Measurements from ENCODE around the gene ZNF385D.
A peak's percentile ranks its signal among the peaks of the same experiment; 100 is the strongest.

Gene ZNF385D

DNA sequence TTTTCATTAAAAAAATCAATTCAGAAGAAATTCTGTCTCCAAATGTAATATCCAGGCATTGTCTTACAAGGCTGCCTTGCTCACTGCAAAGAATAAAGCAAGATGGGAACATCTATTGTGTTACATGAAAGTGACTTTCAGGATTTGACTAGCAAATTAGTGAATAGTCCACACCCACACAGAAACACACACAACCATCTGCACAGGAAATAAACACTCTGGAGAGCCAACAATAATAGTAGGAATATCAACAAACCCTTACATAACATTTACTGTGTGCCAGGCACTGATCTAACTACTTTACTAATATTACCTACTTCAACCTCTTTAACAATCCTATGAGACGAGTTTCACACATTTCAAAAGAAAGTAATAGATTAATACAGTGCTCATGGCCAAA lies 28.9 kb upstream of the ZNF385D start:
- H3K4me3 ChIP-seq (ENCODE audit: low read depth, low read length) = no peak overlapping the region
- no peak for DNase-seq (ENCODE audit: low read depth)
- TF ChIP-seq, protein P1, sequence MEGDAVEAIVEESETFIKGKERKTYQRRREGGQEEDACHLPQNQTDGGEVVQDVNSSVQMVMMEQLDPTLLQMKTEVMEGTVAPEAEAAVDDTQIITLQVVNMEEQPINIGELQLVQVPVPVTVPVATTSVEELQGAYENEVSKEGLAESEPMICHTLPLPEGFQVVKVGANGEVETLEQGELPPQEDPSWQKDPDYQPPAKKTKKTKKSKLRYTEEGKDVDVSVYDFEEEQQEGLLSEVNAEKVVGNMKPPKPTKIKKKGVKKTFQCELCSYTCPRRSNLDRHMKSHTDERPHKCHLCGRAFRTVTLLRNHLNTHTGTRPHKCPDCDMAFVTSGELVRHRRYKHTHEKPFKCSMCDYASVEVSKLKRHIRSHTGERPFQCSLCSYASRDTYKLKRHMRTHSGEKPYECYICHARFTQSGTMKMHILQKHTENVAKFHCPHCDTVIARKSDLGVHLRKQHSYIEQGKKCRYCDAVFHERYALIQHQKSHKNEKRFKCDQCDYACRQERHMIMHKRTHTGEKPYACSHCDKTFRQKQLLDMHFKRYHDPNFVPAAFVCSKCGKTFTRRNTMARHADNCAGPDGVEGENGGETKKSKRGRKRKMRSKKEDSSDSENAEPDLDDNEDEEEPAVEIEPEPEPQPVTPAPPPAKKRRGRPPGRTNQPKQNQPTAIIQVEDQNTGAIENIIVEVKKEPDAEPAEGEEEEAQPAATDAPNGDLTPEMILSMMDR (conservative IDR thresholded peaks at IDR 0.05; ENCODE audit: low read depth, low read length) = no peak

DNA sequence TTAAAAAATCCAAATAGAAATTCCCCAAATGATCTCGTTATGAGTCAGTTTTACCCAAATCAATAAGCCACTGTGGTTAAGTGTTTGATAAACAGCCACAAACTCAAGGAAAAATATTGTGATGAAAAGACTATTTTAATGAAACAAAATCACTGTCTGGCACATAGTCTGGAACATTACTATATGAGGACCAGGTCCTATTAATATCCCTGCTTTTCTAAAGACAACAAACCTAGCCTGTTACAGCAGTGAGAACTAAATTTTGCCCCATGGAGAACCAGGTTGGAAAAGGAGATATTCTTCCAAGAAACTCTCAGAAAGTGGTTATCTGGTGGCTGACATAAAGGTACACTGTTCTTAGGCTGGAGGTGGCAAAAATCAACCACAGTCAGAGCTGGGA lies 27.7 kb upstream of the ZNF385D start:
- TF ChIP-seq, protein P1 (conservative IDR thresholded peaks at IDR 0.05; ENCODE audit: low read depth, low read length) = no peak
- DNase-seq (ENCODE audit: low read depth) = no peak
- no peak overlapping the region for H3K4me3 ChIP-seq (ENCODE audit: low read depth, low read length)

GRCh38 chr3:21777821-21778220 lies 26.8 kb upstream of the ZNF385D start:
- DNase-seq (ENCODE audit: low read depth) = no peak
- TF ChIP-seq, protein P1 (conservative IDR thresholded peaks at IDR 0.05; ENCODE audit: low read depth, low read length) = no peak
- no peak overlapping the region for H3K4me3 ChIP-seq (ENCODE audit: low read depth, low read length)

DNA sequence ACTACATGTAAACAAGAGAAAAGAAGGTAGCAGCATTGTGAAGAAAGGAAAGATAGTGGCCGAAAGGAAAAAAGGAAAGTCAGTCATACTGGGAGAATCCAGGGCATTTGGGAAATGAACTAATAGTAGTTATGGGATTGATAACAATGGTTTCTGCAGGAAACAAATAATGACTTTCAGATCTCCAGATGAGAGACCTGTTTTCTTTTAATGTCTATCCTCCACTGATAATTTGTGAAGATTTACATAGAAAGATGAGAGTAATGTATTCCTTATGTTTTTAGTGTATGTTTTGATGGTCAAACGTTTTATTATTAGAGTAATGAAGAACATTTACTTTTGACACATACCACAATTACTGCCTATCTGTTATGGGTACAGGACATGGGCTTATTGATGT lies 15.0 kb upstream of the ZNF385D start:
- no peak for DNase-seq (ENCODE audit: low read depth)
- TF ChIP-seq, protein P1 (conservative IDR thresholded peaks at IDR 0.05; ENCODE audit: low read depth, low read length) = no peak
- no peak overlapping the region for H3K4me3 ChIP-seq (ENCODE audit: low read depth, low read length)

DNA sequence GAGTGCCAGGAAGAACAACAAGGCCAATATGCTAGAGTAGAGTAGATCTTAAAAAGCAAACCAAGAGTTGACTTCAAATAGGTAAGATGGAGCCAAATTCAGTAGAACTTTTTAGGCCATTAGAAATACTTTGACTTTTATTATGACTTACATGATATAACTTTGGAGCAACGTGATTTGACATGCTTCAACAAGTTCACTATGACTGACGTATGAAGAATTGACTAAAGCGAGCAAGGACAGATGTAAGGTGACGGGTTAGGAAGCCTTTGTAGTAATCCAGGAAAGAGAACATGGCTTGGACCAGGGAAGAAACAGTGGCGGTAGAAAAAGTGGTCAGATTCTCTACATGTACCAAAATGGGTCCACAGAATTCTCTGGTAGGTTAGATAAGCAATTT lies 4.9 kb upstream of the ZNF385D start:
- TF ChIP-seq, protein P1 (conservative IDR thresholded peaks at IDR 0.05; ENCODE audit: low read depth, low read length) = no peak
- DNase-seq (ENCODE audit: low read depth) = no peak

DNA sequence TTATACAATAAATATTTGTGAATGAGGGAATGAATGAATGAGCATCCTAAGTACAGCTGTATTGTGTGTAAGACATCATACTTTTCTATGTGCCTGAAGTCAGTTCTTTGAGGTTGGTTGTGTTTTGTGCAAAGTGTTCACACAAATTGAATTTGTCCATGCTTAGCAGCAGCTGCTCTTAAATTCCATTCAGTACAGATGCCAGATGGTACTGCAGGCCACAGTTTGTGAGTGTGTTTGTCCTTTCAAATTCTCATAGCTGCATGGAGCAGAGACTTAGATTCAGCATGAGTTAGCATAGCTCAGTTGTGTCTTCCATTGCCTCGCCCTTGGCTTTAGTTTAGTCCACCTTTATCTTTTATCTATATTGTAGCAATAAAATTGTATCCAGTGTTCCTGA lies 3.8 kb upstream of the ZNF385D start:
- DNase-seq (ENCODE audit: low read depth) = no peak
- no peak overlapping the region for H3K4me3 ChIP-seq (ENCODE audit: low read depth, low read length)
- TF ChIP-seq, protein P1 (conservative IDR thresholded peaks at IDR 0.05; ENCODE audit: low read depth, low read length) = no peak

More for the DNA sequence above, 4.9 kb upstream of the ZNF385D start:
- no peak overlapping the region for H3K4me3 ChIP-seq (ENCODE audit: low read depth, low read length)

- TF ChIP-seq, protein P1 (conservative IDR thresholded peaks at IDR 0.05; ENCODE audit: low read depth, low read length) = peak; percentile 81
- H3K4me3 ChIP-seq (ENCODE audit: low read depth, low read length) = no peak overlapping the region
- DNase-seq (ENCODE audit: low read depth) = peak; percentile 86
Observed at GRCh38 chr3:21752749-21753347, 1.8 kb upstream of the ZNF385D start.
